Activated naive CD8-positive, alpha-beta T cell treated with anti-CD3 and anti-CD28 coated beads, Interleukin-2, amount 50 U/mL, for 24 hours (primary cell): ENCODE results near the gene SPOCK1.
"Not testable (repeated sequence)": the region's sequence is repeated elsewhere in the genome, so short reads cannot be mapped to it uniquely, and the experiment has no call there.

Experiments used
- ATAC-seq: fragments of 150-1000 bp; cut with Tn5 transposase; one replicate; pipeline ENCODE4 v1.10.0; 2021
- DNase-seq: peaks from one replicate; pipeline ENCODE4 v3.0.0; 2021
- H3K27ac Mint-ChIP-seq: one replicate; pipeline ENCODE4 v1.8.0; 2021; ENCODE audit warnings: mild to moderate bottlenecking, mixed read lengths
- H3K27me3 Mint-ChIP-seq: one replicate; pipeline ENCODE4 v1.8.0; 2021; ENCODE audit warnings: mixed read lengths
- H3K36me3 Mint-ChIP-seq: one replicate; pipeline ENCODE4 v1.8.0; 2021; ENCODE audit warnings: low read depth, mixed read lengths
- H3K4me1 Mint-ChIP-seq: one replicate; pipeline ENCODE4 v1.8.0; 2021; ENCODE audit warnings: mixed read lengths
- H3K4me3 Mint-ChIP-seq: one replicate; pipeline ENCODE4 v1.8.0; 2021; ENCODE audit warnings: mild to moderate bottlenecking, moderate library complexity, mixed read lengths
- H3K9me3 Mint-ChIP-seq: one replicate; pipeline ENCODE4 v1.8.0; 2021; ENCODE audit warnings: mixed read lengths

Gene SPOCK1

GRCh38 chr5:137245438-137245837 lies 253.7 kb downstream of the SPOCK1 start:
- no peaks in the 10 kb centered on the region for H3K9me3 Mint-ChIP-seq
- H3K27ac Mint-ChIP-seq, result no peak overlapping the region
- no peaks in the 10 kb centered on the region for H3K27me3 Mint-ChIP-seq
- no peak for DNase-seq
- no peaks in the 10 kb centered on the region for H3K36me3 Mint-ChIP-seq
- no peaks in the 10 kb centered on the region for H3K4me1 Mint-ChIP-seq
- H3K4me3 Mint-ChIP-seq, result no peak overlapping the region
- ATAC-seq, result no peak

- H3K9me3 Mint-ChIP-seq, result no peaks in the 10 kb centered on the region
Observed at GRCh38 chr5:137240285-137240684, 258.8 kb downstream of the SPOCK1 start.

GRCh38 chr5:137236849-137237507 lies 262.1 kb downstream of the SPOCK1 start:
- ATAC-seq (no peak), DNase-seq (no peak)
- no peaks in the 10 kb centered on the region for H3K9me3 Mint-ChIP-seq
- peaks cover 3% of the 10 kb centered on the region for H3K27me3 Mint-ChIP-seq
- no peak overlapping the region for H3K27ac Mint-ChIP-seq
- no peak overlapping the region for H3K4me3 Mint-ChIP-seq
- no peaks in the 10 kb centered on the region for H3K36me3 Mint-ChIP-seq
- H3K4me1 Mint-ChIP-seq, result no peaks in the 10 kb centered on the region

More at GRCh38 chr5:137240285-137240684, 258.8 kb downstream of the SPOCK1 start:
- Mint-ChIP-seq H3K4me3 (no peak overlapping the region), H3K27me3 (peaks cover 3% of the 10 kb centered on the region), H3K27ac (no peak overlapping the region), H3K36me3 (no peaks in the 10 kb centered on the region), H3K4me1 (no peaks in the 10 kb centered on the region)
- ATAC-seq, result no peak
- DNase-seq, result no peak

GRCh38 chr5:137236252-137236651 lies 262.9 kb downstream of the SPOCK1 start:
- Mint-ChIP-seq H3K27ac (no peak overlapping the region), H3K36me3 (no peaks in the 10 kb centered on the region), H3K4me3 (no peak overlapping the region), H3K27me3 (peaks cover 3% of the 10 kb centered on the region), H3K4me1 (no peaks in the 10 kb centered on the region), H3K9me3 (no peaks in the 10 kb centered on the region)
- DNase-seq (no peak), ATAC-seq (no peak)

- ATAC-seq (no peak), DNase-seq (no peak)
- H3K4me1 Mint-ChIP-seq, result no peaks in the 10 kb centered on the region
- H3K27ac Mint-ChIP-seq, result no peak overlapping the region
- H3K36me3 Mint-ChIP-seq, result no peaks in the 10 kb centered on the region
- no peaks in the 10 kb centered on the region for H3K9me3 Mint-ChIP-seq
- peaks cover 3% of the 10 kb centered on the region for H3K27me3 Mint-ChIP-seq
- no peak overlapping the region for H3K4me3 Mint-ChIP-seq
Observed at GRCh38 chr5:137234973-137235943, 263.9 kb downstream of the SPOCK1 start.

- no peak for ATAC-seq
- H3K27me3 Mint-ChIP-seq, result peaks cover 3% of the 10 kb centered on the region
- no peak overlapping the region for H3K4me3 Mint-ChIP-seq
- no peaks in the 10 kb centered on the region for H3K9me3 Mint-ChIP-seq
- no peak for DNase-seq
- H3K4me1 Mint-ChIP-seq, result no peaks in the 10 kb centered on the region
- no peaks in the 10 kb centered on the region for H3K36me3 Mint-ChIP-seq
- H3K27ac Mint-ChIP-seq, result no peak overlapping the region
Observed at GRCh38 chr5:137233726-137234125, 265.4 kb downstream of the SPOCK1 start.

- not testable (repeated sequence) for H3K9me3 Mint-ChIP-seq, H3K27ac Mint-ChIP-seq, ATAC-seq, H3K4me1 Mint-ChIP-seq, H3K4me3 Mint-ChIP-seq, H3K27me3 Mint-ChIP-seq, H3K36me3 Mint-ChIP-seq, DNase-seq
Observed at GRCh38 chr5:137233304-137233703, 265.8 kb downstream of the SPOCK1 start.

- H3K4me1 Mint-ChIP-seq, result no peaks in the 10 kb centered on the region
- no peak for DNase-seq
Observed at GRCh38 chr5:137231540-137231939, 267.6 kb downstream of the SPOCK1 start.

GRCh38 chr5:137228816-137229215 lies 270.3 kb downstream of the SPOCK1 start:
- H3K9me3 Mint-ChIP-seq, result no peaks in the 10 kb centered on the region
- H3K27ac Mint-ChIP-seq, result no peak overlapping the region
- peaks cover 2% of the 10 kb centered on the region for H3K27me3 Mint-ChIP-seq

More at GRCh38 chr5:137231540-137231939, 267.6 kb downstream of the SPOCK1 start:
- Mint-ChIP-seq H3K27ac (no peak overlapping the region), H3K9me3 (no peaks in the 10 kb centered on the region), H3K36me3 (no peaks in the 10 kb centered on the region), H3K4me3 (no peak overlapping the region), H3K27me3 (peaks cover 3% of the 10 kb centered on the region)
- ATAC-seq, result no peak

GRCh38 chr5:137226081-137226480 lies 273.0 kb downstream of the SPOCK1 start:
- no peaks in the 10 kb centered on the region for H3K4me1 Mint-ChIP-seq
- peaks cover 5% of the 10 kb centered on the region for H3K27me3 Mint-ChIP-seq
- ATAC-seq (no peak), DNase-seq (no peak)
- H3K27ac Mint-ChIP-seq, result no peak overlapping the region
- H3K4me3 Mint-ChIP-seq, result no peak overlapping the region
- H3K36me3 Mint-ChIP-seq, result no peaks in the 10 kb centered on the region
- H3K9me3 Mint-ChIP-seq, result no peaks in the 10 kb centered on the region

More at GRCh38 chr5:137228816-137229215, 270.3 kb downstream of the SPOCK1 start:
- Mint-ChIP-seq H3K4me1 (no peaks in the 10 kb centered on the region), H3K36me3 (no peaks in the 10 kb centered on the region), H3K4me3 (no peak overlapping the region)
- ATAC-seq (no peak), DNase-seq (no peak)

GRCh38 chr5:137223324-137224295 lies 275.5 kb downstream of the SPOCK1 start:
- H3K27ac Mint-ChIP-seq, result no peak overlapping the region
- H3K4me3 Mint-ChIP-seq, result no peak overlapping the region
- DNase-seq (no peak), ATAC-seq (no peak)
- H3K36me3 Mint-ChIP-seq, result no peaks in the 10 kb centered on the region
- no peaks in the 10 kb centered on the region for H3K4me1 Mint-ChIP-seq
- H3K27me3 Mint-ChIP-seq, result peaks cover 12% of the 10 kb centered on the region
- H3K9me3 Mint-ChIP-seq, result no peaks in the 10 kb centered on the region

- Mint-ChIP-seq H3K4me1 (no peaks in the 10 kb centered on the region), H3K9me3 (no peaks in the 10 kb centered on the region), H3K36me3 (no peaks in the 10 kb centered on the region), H3K27ac (no peak overlapping the region), H3K27me3 (peaks cover 12% of the 10 kb centered on the region), H3K4me3 (no peak overlapping the region)
- DNase-seq (no peak), ATAC-seq (no peak)
Observed at GRCh38 chr5:137221943-137222342, 277.2 kb downstream of the SPOCK1 start.

GRCh38 chr5:137220523-137220927 lies 278.6 kb downstream of the SPOCK1 start:
- Mint-ChIP-seq H3K9me3 (no peaks in the 10 kb centered on the region), H3K27me3 (peaks cover 12% of the 10 kb centered on the region), H3K4me3 (no peak overlapping the region), H3K27ac (no peak overlapping the region), H3K36me3 (no peaks in the 10 kb centered on the region), H3K4me1 (no peaks in the 10 kb centered on the region)
- DNase-seq, result no peak
- ATAC-seq, result peak; percentile 72

GRCh38 chr5:137218896-137219295 lies 280.2 kb downstream of the SPOCK1 start:
- H3K9me3 Mint-ChIP-seq, result no peaks in the 10 kb centered on the region
- H3K4me3 Mint-ChIP-seq, result no peak overlapping the region
- H3K4me1 Mint-ChIP-seq, result no peaks in the 10 kb centered on the region

More at GRCh38 chr5:137218896-137219295, 280.2 kb downstream of the SPOCK1 start:
- no peaks in the 10 kb centered on the region for H3K36me3 Mint-ChIP-seq
- ATAC-seq, result no peak
- no peak overlapping the region for H3K27ac Mint-ChIP-seq
- DNase-seq, result no peak
- peaks cover 10% of the 10 kb centered on the region for H3K27me3 Mint-ChIP-seq
